Neural cell (in vitro differentiated cells): Measurements from ENCODE around the gene CSTB. TPM values are rescaled to one million over a fixed set of nuclear protein-coding genes. Genes with fewer than 3 reads are reported as not detected.

Experiments
- H2AFZ ChIP-seq: fragments of 200-600, 300-800 bp; sonication (generic), shearing (Covaris generic); 2 replicates; pipeline ENCODE4 v1.6.0; 2014; ENCODE audit warnings: low read depth, mild to moderate bottlenecking, antibody characterized with exemption, low read length, moderate library complexity
- H3F3A ChIP-seq: fragments of 200-600 bp; shearing (Covaris generic); 2 replicates; pipeline ENCODE4 v1.6.1; 2016; ENCODE audit warnings: mild to moderate bottlenecking, moderate library complexity, mixed read lengths, antibody characterized with exemption, low read length; ENCODE audit not compliant: insufficient read depth, poor library complexity, severe bottlenecking
- H3K27ac ChIP-seq: fragments of 200-600, 300-800 bp; sonication (generic), shearing (Covaris generic); 2 replicates; pipeline ENCODE4 v1.5.1; 2014; ENCODE audit warnings: mild to moderate bottlenecking, low read length, moderate library complexity
- H3K27me3 ChIP-seq: fragments of 300-800, 200-600 bp; sonication (generic), shearing (Covaris generic); 2 replicates; pipeline ENCODE4 v1.6.0; 2014; ENCODE audit warnings: mild to moderate bottlenecking, low read depth, low read length, moderate library complexity; ENCODE audit not compliant: insufficient read depth
- H3K36me3 ChIP-seq: fragments of 300-800, 200-600 bp; sonication (generic), shearing (Covaris generic); 2 replicates; pipeline ENCODE4 v1.5.1; 2014; ENCODE audit warnings: mild to moderate bottlenecking, antibody characterized with exemption, low read length, moderate library complexity; ENCODE audit not compliant: insufficient read depth
- H3K4me2 ChIP-seq: fragments of 300-800, 200-600 bp; sonication (generic), shearing (Covaris generic); 2 replicates; pipeline ENCODE4 v1.6.0; 2014; ENCODE audit warnings: mild to moderate bottlenecking, low read length
- H3K4me3 ChIP-seq: fragments of 300-800, 200-600 bp; sonication (generic), shearing (Covaris generic); 2 replicates; pipeline ENCODE4 v1.5.1; 2014; ENCODE audit warnings: mild to moderate bottlenecking, low read length, moderate library complexity
- H3K79me2 ChIP-seq: fragments of 200-600 bp; shearing (Covaris generic); replicated peaks from 2 replicates; pipeline ENCODE4 v1.6.0; 2014; ENCODE audit warnings: mild to moderate bottlenecking, low read length, moderate library complexity; ENCODE audit not compliant: insufficient read depth
- H3K9ac ChIP-seq: fragments of 300-800, 200-600 bp; sonication (generic), shearing (Covaris generic); 2 replicates; pipeline ENCODE4 v1.6.1; 2016; ENCODE audit warnings: mild to moderate bottlenecking, low read length, mixed read lengths
- H3K9me2 ChIP-seq: fragments of 200-600 bp; shearing (Covaris generic); 2 replicates; pipeline ENCODE4 v1.6.1; 2016; ENCODE audit warnings: mild to moderate bottlenecking, low read length, mixed read lengths; ENCODE audit not compliant: insufficient read depth
- H3K9me3 ChIP-seq: fragments of 200-600, 300-800 bp; sonication (generic), shearing (Covaris generic); 2 replicates; pipeline ENCODE4 v1.6.1; 2016; ENCODE audit warnings: mild to moderate bottlenecking, mixed run types, low read length, moderate library complexity, mixed read lengths
- H4K20me1 ChIP-seq: fragments of 200-600 bp; shearing (Covaris generic); 2 replicates; pipeline ENCODE4 v1.6.1; 2016; ENCODE audit warnings: mild to moderate bottlenecking, mixed run types; ENCODE audit not compliant: insufficient read depth
- CTCF ChIP-seq: fragments of 450-650 bp; IDR thresholded peaks from 2 replicates; pipeline ENCODE4 v1.5.1; 2014; ENCODE audit warnings: antibody characterized with exemption, mild to moderate bottlenecking, moderate library complexity; ENCODE audit not compliant: poor library complexity, severe bottlenecking
- EP300 ChIP-seq: fragments of 450-650 bp; conservative IDR thresholded peaks from 2 replicates; pipeline ENCODE4 v1.6.1; 2014; ENCODE audit warnings: antibody characterized with exemption, mild to moderate bottlenecking, moderate library complexity; ENCODE audit not compliant: poor library complexity, severe bottlenecking
- EZH2 ChIP-seq: fragments of 200-600, 300-800 bp; shearing (Covaris generic), sonication (generic); IDR thresholded peaks from 2 replicates; pipeline ENCODE4 v1.6.1; 2014; ENCODE audit warnings: antibody characterized with exemption, low read length, borderline replicate concordance, mild to moderate bottlenecking; ENCODE audit not compliant: insufficient read depth, poor library complexity, severe bottlenecking
- MXI1 ChIP-seq: fragments of 450-650 bp; conservative IDR thresholded peaks from 2 replicates; pipeline ENCODE4 v1.6.1; 2014; ENCODE audit warnings: antibody characterized with exemption, mild to moderate bottlenecking; ENCODE audit not compliant: poor library complexity, severe bottlenecking
- POLR2AphosphoS5 ChIP-seq: IDR thresholded peaks from 2 replicates; pipeline ENCODE4 v1.6.1; 2012
- RAD21 ChIP-seq: fragments of 450-650 bp; conservative IDR thresholded peaks from 2 replicates; pipeline ENCODE4 v1.6.1; 2014; ENCODE audit warnings: antibody characterized with exemption, mild to moderate bottlenecking, moderate library complexity
- REST ChIP-seq: IDR thresholded peaks from 2 replicates; pipeline ENCODE4 v1.6.1; 2012; ENCODE audit warnings: borderline replicate concordance
- SMC3 ChIP-seq: fragments of 450-650 bp; conservative IDR thresholded peaks from 2 replicates; pipeline ENCODE4 v1.6.1; 2014; ENCODE audit warnings: antibody characterized with exemption, mild to moderate bottlenecking, moderate library complexity; ENCODE audit not compliant: poor library complexity
- TAF1 ChIP-seq: IDR thresholded peaks from 2 replicates; pipeline ENCODE4 v1.6.1; 2012; ENCODE audit warnings: low read depth
- polyA plus RNA-seq: library from polyadenylated mRNA; depleted of rRNA; stranded (reverse); fragments of >200 nt; gene quantifications from 2 replicates; pipeline ENCODE4 v1.2.3, GENCODE V29; 2014

The CSTB gene
- polyA plus RNA-seq, 1 donor from 2014 or later = 9.7 TPM

- no peaks in the 10 kb centered on the region for H3K9me2 ChIP-seq
- no peaks in the 10 kb centered on the region for H3K36me3 ChIP-seq
- H3K27me3 ChIP-seq = no peaks in the 10 kb centered on the region
- H3K4me2 ChIP-seq = no peak overlapping the region
- H3K27ac ChIP-seq = no peak overlapping the region
- no peaks in the 10 kb centered on the region for H3K79me2 ChIP-seq
- H2AFZ ChIP-seq = no peak overlapping the region
- no peaks in the 10 kb centered on the region for H3K9me3 ChIP-seq
- no peaks in the 10 kb centered on the region for H3F3A ChIP-seq
- TF ChIP-seq SMC3 (no peak), EZH2 (no peak), RAD21 (no peak), MXI1 (no peak), TAF1 (no peak), POLR2AphosphoS5 (no peak), EP300 (no peak), CTCF (no peak), REST (no peak)
- no peaks in the 10 kb centered on the region for H4K20me1 ChIP-seq
- H3K9ac ChIP-seq = no peak overlapping the region
- no peak overlapping the region for H3K4me3 ChIP-seq
These were observed 18.5 kb downstream of the CSTB start for GRCh38 chr21:43757601-43758000.

GRCh38 chr21:43755820-43756594, 20.1 kb downstream of the CSTB start:
- Histone ChIP-seq H3K36me3 (no peaks in the 10 kb centered on the region), H3K9ac (no peak overlapping the region), H3K4me3 (no peak overlapping the region), H3K9me3 (no peaks in the 10 kb centered on the region), H4K20me1 (no peaks in the 10 kb centered on the region), H3K4me2 (no peak overlapping the region), H3K27me3 (no peaks in the 10 kb centered on the region), H3K79me2 (no peaks in the 10 kb centered on the region), H2AFZ (no peak overlapping the region), H3K27ac (no peak overlapping the region), H3F3A (no peaks in the 10 kb centered on the region), H3K9me2 (no peaks in the 10 kb centered on the region)
- TF ChIP-seq MXI1 = no peak
- no peak for TF ChIP-seq RAD21
- TF ChIP-seq SMC3 = no peak
- no peak for TF ChIP-seq POLR2AphosphoS5
- TF ChIP-seq TAF1 = no peak
- TF ChIP-seq EP300 = no peak
- TF ChIP-seq CTCF = no peak
- no peak for TF ChIP-seq EZH2
- TF ChIP-seq REST = no peak
